Activated CD8-positive, alpha-beta memory T cell treated with anti-CD3 and anti-CD28 coated beads for 24 hours (primary cell): Measurements from ENCODE around the gene HOXA13.
A peak's percentile ranks its signal among the peaks of the same experiment; 100 is the strongest.

ENCODE experiments used
- DNase-seq: peaks from one replicate; pipeline ENCODE4 v3.0.0-alpha.2; 2020

HOXA13 gene

GRCh38 chr7:27146491-27147198 is 53.2 kb downstream of the HOXA13 start:
- DNase-seq = peak; percentile 54

DNA sequence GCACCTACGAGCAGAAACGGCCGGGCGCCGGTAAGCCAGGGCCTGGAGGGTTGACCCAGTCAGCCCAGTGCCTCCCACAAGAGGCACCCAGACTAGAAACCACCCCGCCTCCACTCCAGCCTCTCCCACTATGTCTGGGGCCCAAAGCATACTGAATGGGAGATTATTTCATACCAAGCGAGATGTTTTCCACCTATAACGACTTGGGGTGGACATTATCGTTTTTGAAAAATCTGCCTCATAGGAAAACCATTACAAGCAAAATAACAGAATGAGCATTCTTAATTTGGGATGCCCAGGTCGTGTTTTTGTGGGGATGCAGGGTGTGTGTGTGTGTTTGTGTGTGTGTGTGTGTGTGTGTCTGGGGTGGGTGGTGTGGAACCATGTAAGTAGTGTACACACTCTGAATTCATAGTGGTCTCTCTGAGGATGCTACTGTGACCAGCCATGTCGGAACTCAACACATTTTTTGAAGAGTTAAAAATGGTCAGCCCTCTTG is 53.9 kb downstream of the HOXA13 start:
- DNase-seq = peak; percentile 32

- no peak for DNase-seq
Observed at GRCh38 chr7:27145165-27145913, 54.6 kb downstream of the HOXA13 start.

DNA sequence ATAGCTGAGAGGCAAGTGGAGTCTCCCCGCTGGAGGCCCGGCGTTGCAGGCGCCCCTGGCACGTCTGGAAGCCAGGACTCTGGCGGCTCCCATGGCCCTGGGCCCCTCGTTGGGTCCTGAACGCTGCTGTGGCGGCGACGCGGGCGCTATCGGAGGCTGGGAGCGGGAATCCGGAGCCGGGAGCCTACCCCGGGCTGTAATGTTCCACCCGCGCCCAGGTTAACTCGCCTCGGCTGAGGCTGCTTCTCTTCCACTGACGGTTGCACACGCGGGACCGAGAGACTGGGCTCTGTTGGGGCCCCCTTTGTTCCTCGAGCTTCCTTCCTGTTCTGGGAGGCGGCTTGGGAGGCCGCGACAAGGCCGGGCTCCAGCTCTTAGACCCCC is 55.1 kb downstream of the HOXA13 start:
- no peak for DNase-seq
